ENCODE data around the gene U2AF1L4.

- no peak for TF ChIP-seq FOS (IDR thresholded peaks at IDR 0.05; ENCODE audit: borderline replicate concordance, insufficient read depth, low read length)
- no peak for TF ChIP-seq CTCF (IDR thresholded peaks at IDR 0.05; ENCODE audit: extremely low read depth in 1 of 2, insufficient read depth in 1 of 2, low read depth in 1 of 2, low read length in 2 of 2)
- TF ChIP-seq POLR2AphosphoS5 (IDR thresholded peaks at IDR 0.05; ENCODE audit: insufficient read depth, low read depth, low read length): no peak
- no peak for TF ChIP-seq JUN (IDR thresholded peaks at IDR 0.05; ENCODE audit: borderline replicate concordance, insufficient read depth, insufficient read length, low read depth)
- TF ChIP-seq GATA2 (IDR thresholded peaks at IDR 0.05; ENCODE audit: insufficient read depth, insufficient read length, low read depth, low read length): no peak
- no peak for TF ChIP-seq POLR2A (IDR thresholded peaks at IDR 0.05; ENCODE audit: low read depth, low read length)
- TF ChIP-seq EZH2 (IDR thresholded peaks at IDR 0.05; ENCODE audit: borderline replicate concordance, low read depth, low read length, severe bottlenecking): no peak
- no peak for TF ChIP-seq MYC (IDR thresholded peaks at IDR 0.05; ENCODE audit: low read depth, low read length)
- no peak for TF ChIP-seq MAX (IDR thresholded peaks at IDR 0.05; ENCODE audit: insufficient read depth, insufficient read length)
Observed at GRCh38 chr19:35792888-35793287, 47.7 kb upstream of the U2AF1L4 start.
